Ovary (tissue), 9 donors: ENCODE results near the gene TUNAR. TPM values are rescaled to one million over a fixed set of nuclear protein-coding genes. Genes with fewer than 3 reads are reported as not detected.

Experiments
- DNase-seq, 5 donors: peaks; one replicate each; pipeline ENCODE4 v3.0.0-alpha.2; 2019 to 2020
- H3K27ac ChIP-seq, 2 donors: fragments of 200-600 bp; one replicate each; pipeline versions ENCODE4 v1.5.1 to v1.8.0; 2019 to 2022
- H3K27me3 ChIP-seq: fragments of 200-600 bp; one replicate; pipeline ENCODE4 v1.8.0; 2022
- H3K36me3 ChIP-seq: fragments of 200-600 bp; sonication (generic); one replicate; pipeline ENCODE4 v1.5.1; 2019
- H3K4me1 ChIP-seq: one replicate; pipeline ENCODE4 v1.8.1; 2013; ENCODE audit warnings: mild to moderate bottlenecking, moderate library complexity; ENCODE audit not compliant: insufficient read depth
- H3K4me3 ChIP-seq: fragments of 200-600 bp; sonication (generic); one replicate; pipeline ENCODE4 v1.5.1; 2017
- H3K9me3 ChIP-seq, 2 donors: fragments of 200-600 bp in 1 of 2; sonication (generic) in 1 of 2; one replicate each; pipeline versions ENCODE4 v1.5.1 to v1.8.1; 2013 to 2019; ENCODE audit warnings: mild to moderate bottlenecking in 1 of 2, moderate library complexity in 1 of 2
- EP300 ChIP-seq: sonication (generic); formaldehyde crosslinking; IDR thresholded peaks from one replicate; pipeline ENCODE4 v1.6.1; 2017; ENCODE audit warnings: antibody characterized with exemption
- POLR2A ChIP-seq: fragments of 450-650 bp; IDR thresholded peaks from one replicate; pipeline ENCODE4 v1.6.1; 2017; ENCODE audit warnings: antibody characterized with exemption, mild to moderate bottlenecking, moderate library complexity
- WGBS, 3 donors: extraction: QIAGEN DNeasy Blood & Tissue Kit in 1 of 3; methylation state at CpG; one replicate each; pipeline versions ENCODE4 v1.1.5 to v1.1.7; 2013 to 2017; 5-methylcytosine and 5-hydroxymethylcytosine counted together
- intact Hi-C, 4 donors: fragments of 100-400 bp; cut with DNase I; formaldehyde crosslinking; loops; one replicate each; pipeline versions ENCODE4 v1.11.0 to v1.15.1; 2022 to 2023
- polyA plus RNA-seq, 2 donors: library from polyadenylated mRNA; stranded (reverse); fragments of 200-250 nt in 1 of 2; fragments of 350-450 nt in 1 of 2; fragmentation: Illumina TruSeq in 1 of 2; extraction: RNeasy Lipid Tissue Mini Kit (QIAGEN cat#74804) in 1 of 2; gene quantifications; one replicate each; pipeline ENCODE4 v1.2.3, GENCODE V29; 2013 to 2014
- total RNA-seq, 7 donors: library from RNA; depleted of rRNA in 2 of 7; stranded (reverse); fragments of >200 nt in 2 of 7; fragmentation: NEBNext Ultra II Directional in 3 of 7; extraction: Animal tissue kit (Norgen Biotek cat#: 25700) in 3 of 7; gene quantifications; one replicate each; pipeline versions ENCODE4 v1.1.0 to v1.2.4, GENCODE V29; 2016 to 2023
- TF ChIP-seq, protein P1 (sequence below), 3 donors: fragments of 450-650 bp in 2 of 3; fragments of 200-600 bp in 1 of 3; IDR thresholded peaks; one replicate each; pipeline versions ENCODE4 v1.5.1 to v1.8.0; 2016 to 2022; ENCODE audit warnings: antibody characterized with exemption in 3 of 3, mild to moderate bottlenecking in 1 of 3
- donor health status: DM: no; HTN: no; CAD: no; lungs with moderate emphysema.
- donor health status: DM: no; HTN: no; CAD: no.
- donor health status: Bipolar disorder and iron deficiency.
- donor health status: DM: yes; HTN: yes; CAD: no.
- donor health status: DM: no; HTN: no; CAD: no.
- donor health status: DM: yes; HTN: yes; CAD: no.

Gene TUNAR
- total and polyA plus RNA-seq, 9 donors = 0.06 to 10.6 (median 0.46) TPM; not detected in 1

DNA sequence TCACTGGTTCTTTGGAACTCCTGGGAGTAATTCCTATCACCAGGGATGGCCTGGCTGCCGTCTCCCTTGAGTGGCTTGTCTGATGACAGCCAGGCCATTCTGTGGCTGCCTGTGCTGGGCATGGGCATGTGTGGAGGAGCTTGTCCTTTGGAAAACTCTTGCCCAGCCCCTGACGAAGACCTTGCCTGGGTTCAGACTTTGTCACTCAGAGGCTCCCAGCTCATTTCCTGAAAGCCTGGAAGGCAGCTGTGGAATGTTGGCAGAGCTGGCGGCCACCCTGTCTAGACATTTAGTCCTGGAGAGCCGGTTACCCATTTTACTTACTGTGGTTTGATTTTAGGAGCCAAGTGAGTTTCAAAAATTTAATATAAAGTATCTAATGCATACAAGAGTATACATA, 34.0 kb downstream of the TUNAR start:
- TF ChIP-seq POLR2A = no peak
- TF ChIP-seq, protein P1, sequence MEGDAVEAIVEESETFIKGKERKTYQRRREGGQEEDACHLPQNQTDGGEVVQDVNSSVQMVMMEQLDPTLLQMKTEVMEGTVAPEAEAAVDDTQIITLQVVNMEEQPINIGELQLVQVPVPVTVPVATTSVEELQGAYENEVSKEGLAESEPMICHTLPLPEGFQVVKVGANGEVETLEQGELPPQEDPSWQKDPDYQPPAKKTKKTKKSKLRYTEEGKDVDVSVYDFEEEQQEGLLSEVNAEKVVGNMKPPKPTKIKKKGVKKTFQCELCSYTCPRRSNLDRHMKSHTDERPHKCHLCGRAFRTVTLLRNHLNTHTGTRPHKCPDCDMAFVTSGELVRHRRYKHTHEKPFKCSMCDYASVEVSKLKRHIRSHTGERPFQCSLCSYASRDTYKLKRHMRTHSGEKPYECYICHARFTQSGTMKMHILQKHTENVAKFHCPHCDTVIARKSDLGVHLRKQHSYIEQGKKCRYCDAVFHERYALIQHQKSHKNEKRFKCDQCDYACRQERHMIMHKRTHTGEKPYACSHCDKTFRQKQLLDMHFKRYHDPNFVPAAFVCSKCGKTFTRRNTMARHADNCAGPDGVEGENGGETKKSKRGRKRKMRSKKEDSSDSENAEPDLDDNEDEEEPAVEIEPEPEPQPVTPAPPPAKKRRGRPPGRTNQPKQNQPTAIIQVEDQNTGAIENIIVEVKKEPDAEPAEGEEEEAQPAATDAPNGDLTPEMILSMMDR (IDR thresholded peaks at IDR 0.05) = no peak
- H3K36me3 ChIP-seq = no peaks in the 10 kb centered on the region
- H3K27ac ChIP-seq = no peak overlapping the region
- H3K4me3 ChIP-seq = no peak overlapping the region
- intact Hi-C loops = no loop called here
- no peak for DNase-seq
- H3K4me1 ChIP-seq = no peaks in the 10 kb centered on the region
- no peaks in the 10 kb centered on the region for H3K9me3 ChIP-seq
- 49 to 71% (median 61%) methylated on average over 4 of the region's 4 CpGs for WGBS, 3 donors
- no peaks in the 10 kb centered on the region for H3K27me3 ChIP-seq

DNA sequence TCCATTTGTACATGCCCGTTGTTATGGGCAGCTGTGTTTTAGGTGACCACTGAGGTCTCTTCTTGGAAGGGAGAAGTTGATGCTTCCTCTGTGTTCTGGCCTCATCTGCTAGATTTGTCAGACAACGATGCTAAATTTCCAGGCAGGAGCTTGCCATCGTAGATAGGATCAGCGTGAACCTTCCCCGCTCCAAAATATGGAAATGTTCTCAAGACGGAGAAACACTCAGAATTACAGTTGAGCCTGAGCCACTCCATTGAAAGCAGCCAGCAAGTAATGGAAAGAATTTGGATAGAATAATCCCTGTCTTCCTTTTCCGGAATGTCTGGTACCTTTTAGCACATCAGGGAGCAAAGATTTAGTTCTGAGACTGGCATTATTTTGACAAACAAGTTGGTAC, 34.8 kb downstream of the TUNAR start:
- no peak overlapping the region for H3K27ac ChIP-seq
- no peaks in the 10 kb centered on the region for H3K27me3 ChIP-seq
- TF ChIP-seq EP300 (no peak), POLR2A (no peak)
- TF ChIP-seq, protein P1 (IDR thresholded peaks at IDR 0.05) = no peak
- 88 to 94% (median 92%) methylated on average over 7 of the region's 7 CpGs for WGBS, 3 donors
- no peaks in the 10 kb centered on the region for H3K36me3 ChIP-seq
- DNase-seq = no peak
- no peaks in the 10 kb centered on the region for H3K4me1 ChIP-seq
- no peak overlapping the region for H3K4me3 ChIP-seq
- no peaks in the 10 kb centered on the region for H3K9me3 ChIP-seq
- intact Hi-C loops = no loop called here

DNA sequence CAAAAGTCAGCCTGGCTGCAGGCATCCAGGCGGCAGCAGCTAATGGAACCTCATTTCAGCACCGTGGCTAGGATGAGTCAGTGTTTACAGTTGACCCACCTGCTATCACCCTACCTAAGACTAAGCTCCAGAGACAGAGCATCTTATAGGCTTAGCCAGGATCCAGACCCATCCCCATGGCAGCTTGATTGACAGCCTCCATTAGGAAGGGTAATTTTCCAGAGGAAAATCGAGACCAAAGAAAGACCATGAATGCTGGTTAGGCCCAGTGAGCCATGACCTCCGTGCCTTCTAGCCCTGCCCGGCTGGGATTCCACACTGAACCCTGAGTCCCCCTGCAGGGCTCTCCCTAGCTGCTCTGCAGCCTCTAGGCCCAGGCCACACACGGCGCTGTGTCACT, 38.7 kb downstream of the TUNAR start:
- no peaks in the 10 kb centered on the region for H3K36me3 ChIP-seq

DNA sequence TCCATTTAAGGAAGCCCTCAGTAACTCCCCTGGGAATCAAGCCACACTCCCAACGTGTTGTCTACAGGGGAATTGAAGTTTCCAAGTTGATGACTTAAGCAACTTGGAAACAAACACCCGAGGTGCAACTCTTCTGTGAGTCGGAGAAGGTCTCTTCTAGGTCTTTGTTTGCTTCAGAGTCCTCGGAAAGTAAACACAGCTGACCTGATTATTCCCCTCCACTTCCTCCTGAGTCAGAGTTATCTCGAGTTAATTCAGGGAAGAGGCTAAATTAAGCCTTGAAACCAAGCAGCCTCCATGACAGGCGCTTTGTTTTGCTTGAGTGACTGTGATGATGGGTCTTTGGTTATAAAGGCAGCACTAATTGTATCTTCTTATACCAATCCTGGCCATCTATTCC, 41.8 kb downstream of the TUNAR start:
- intact Hi-C loops = no loop called here

More for the DNA sequence above, 38.7 kb downstream of the TUNAR start:
- no peak for DNase-seq
- intact Hi-C loops = no loop called here
- H3K4me1 ChIP-seq = no peaks in the 10 kb centered on the region
- H3K9me3 ChIP-seq = no peaks in the 10 kb centered on the region
- TF ChIP-seq, protein P1 (IDR thresholded peaks at IDR 0.05) = no peak
- TF ChIP-seq POLR2A = no peak
- TF ChIP-seq EP300 = no peak
- H3K4me3 ChIP-seq = no peak overlapping the region
- H3K27me3 ChIP-seq = no peaks in the 10 kb centered on the region
- 38 to 47% (median 42%) methylated on average over 7 of the region's 7 CpGs for WGBS, 3 donors
- no peak overlapping the region for H3K27ac ChIP-seq

More for the DNA sequence above, 41.8 kb downstream of the TUNAR start:
- DNase-seq = no peak
- 17 to 20% (median 19%) methylated on average over 6 of the region's 6 CpGs for WGBS, 3 donors
- no peak overlapping the region for H3K4me3 ChIP-seq
- H3K9me3 ChIP-seq = no peaks in the 10 kb centered on the region
- H3K4me1 ChIP-seq = no peaks in the 10 kb centered on the region
- H3K27ac ChIP-seq = no peak overlapping the region
- TF ChIP-seq POLR2A = no peak
- TF ChIP-seq, protein P1 (IDR thresholded peaks at IDR 0.05) = no peak
- no peak for TF ChIP-seq EP300
- H3K36me3 ChIP-seq = no peaks in the 10 kb centered on the region
- H3K27me3 ChIP-seq = no peaks in the 10 kb centered on the region
